Colonic mucosa (tissue), 4 donors: Measurements from ENCODE around the gene IL17RE. TPM values are rescaled to one million over a fixed set of nuclear protein-coding genes. Genes with fewer than 3 reads are reported as not detected.

Source experiments
- DNase-seq: peaks from one replicate; pipeline ENCODE4 v3.0.0-alpha.2; 2020
- H3K27ac ChIP-seq: fragments of 200-600 bp; one replicate; pipeline ENCODE4 v1.8.0; 2021
- H3K27me3 ChIP-seq: fragments of 200-600 bp; one replicate; pipeline ENCODE4 v1.8.0; 2021
- H3K36me3 ChIP-seq: fragments of 200-600 bp; one replicate; pipeline ENCODE4 v1.8.0; 2021
- H3K4me1 ChIP-seq: fragments of 200-600 bp; one replicate; pipeline ENCODE4 v1.8.0; 2021; ENCODE audit warnings: mild to moderate bottlenecking
- H3K4me3 ChIP-seq: fragments of 200-600 bp; one replicate; pipeline ENCODE4 v1.8.0; 2021
- H3K9ac ChIP-seq, 2 donors: one replicate each; pipeline ENCODE4 v1.7.0; 2013; ENCODE audit warnings: control low read depth in 2 of 2, low read depth in 2 of 2, low read length in 2 of 2
- H3K9me3 ChIP-seq: fragments of 200-600 bp; one replicate; pipeline ENCODE4 v1.8.0; 2021
- intact Hi-C: fragments of 100-400 bp; cut with DNase I; formaldehyde crosslinking; loops from one replicate; pipeline ENCODE4 v1.14.1; 2022
- total RNA-seq, 2 donors: library from RNA; stranded (reverse); fragmentation: NEBNext Ultra II Directional in 1 of 2; extraction: Animal tissue kit (Norgen Biotek cat#: 25700) in 1 of 2; gene quantifications; one replicate each; pipeline ENCODE4 v1.2.1, GENCODE V29; 2021
- TF ChIP-seq, protein P1 (sequence below): fragments of 200-600 bp; IDR thresholded peaks from one replicate; pipeline ENCODE4 v1.8.0; 2022; ENCODE audit warnings: antibody characterized with exemption, mild to moderate bottlenecking
- donor health status: healthy.
- donor health status: DM: no; HTN: no; CAD: no.
- donor health status: DM: no; HTN: no; CAD: no.

IL17RE gene
- total RNA-seq, 2 donors from 2014 or later: 66.4 to 71.4 TPM

DNA sequence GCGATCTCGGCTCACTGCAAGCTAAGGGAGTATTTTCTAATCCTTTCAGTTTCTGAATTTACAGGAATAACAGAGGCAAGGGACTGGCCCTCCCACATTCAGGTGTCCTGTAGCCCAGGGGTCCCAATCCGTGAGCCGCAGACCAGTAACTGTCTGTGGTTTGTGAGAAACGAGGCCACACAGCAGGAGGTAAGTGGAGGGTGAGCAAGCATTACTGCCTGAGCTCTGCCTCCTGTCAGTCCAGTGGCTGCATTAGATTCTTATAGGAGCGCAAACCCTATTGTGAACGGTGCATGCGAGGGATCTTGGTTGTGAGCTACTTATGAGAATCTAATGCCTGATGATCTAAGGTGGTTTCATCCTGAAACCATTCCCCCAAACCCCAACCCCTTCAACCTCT is 9.2 kb downstream of the IL17RE start:
- H3K9ac ChIP-seq: no peak overlapping the region
- H3K9me3 ChIP-seq: no peaks in the 10 kb centered on the region
- intact Hi-C loops: no loop called here
- TF ChIP-seq, protein P1, sequence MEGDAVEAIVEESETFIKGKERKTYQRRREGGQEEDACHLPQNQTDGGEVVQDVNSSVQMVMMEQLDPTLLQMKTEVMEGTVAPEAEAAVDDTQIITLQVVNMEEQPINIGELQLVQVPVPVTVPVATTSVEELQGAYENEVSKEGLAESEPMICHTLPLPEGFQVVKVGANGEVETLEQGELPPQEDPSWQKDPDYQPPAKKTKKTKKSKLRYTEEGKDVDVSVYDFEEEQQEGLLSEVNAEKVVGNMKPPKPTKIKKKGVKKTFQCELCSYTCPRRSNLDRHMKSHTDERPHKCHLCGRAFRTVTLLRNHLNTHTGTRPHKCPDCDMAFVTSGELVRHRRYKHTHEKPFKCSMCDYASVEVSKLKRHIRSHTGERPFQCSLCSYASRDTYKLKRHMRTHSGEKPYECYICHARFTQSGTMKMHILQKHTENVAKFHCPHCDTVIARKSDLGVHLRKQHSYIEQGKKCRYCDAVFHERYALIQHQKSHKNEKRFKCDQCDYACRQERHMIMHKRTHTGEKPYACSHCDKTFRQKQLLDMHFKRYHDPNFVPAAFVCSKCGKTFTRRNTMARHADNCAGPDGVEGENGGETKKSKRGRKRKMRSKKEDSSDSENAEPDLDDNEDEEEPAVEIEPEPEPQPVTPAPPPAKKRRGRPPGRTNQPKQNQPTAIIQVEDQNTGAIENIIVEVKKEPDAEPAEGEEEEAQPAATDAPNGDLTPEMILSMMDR: no peak
- peaks cover 6% of the 10 kb centered on the region for H3K4me1 ChIP-seq
- H3K27me3 ChIP-seq: no peaks in the 10 kb centered on the region
- H3K36me3 ChIP-seq: no peaks in the 10 kb centered on the region
- DNase-seq: no peak
- H3K4me3 ChIP-seq: no peak overlapping the region
- no peak overlapping the region for H3K27ac ChIP-seq

DNA sequence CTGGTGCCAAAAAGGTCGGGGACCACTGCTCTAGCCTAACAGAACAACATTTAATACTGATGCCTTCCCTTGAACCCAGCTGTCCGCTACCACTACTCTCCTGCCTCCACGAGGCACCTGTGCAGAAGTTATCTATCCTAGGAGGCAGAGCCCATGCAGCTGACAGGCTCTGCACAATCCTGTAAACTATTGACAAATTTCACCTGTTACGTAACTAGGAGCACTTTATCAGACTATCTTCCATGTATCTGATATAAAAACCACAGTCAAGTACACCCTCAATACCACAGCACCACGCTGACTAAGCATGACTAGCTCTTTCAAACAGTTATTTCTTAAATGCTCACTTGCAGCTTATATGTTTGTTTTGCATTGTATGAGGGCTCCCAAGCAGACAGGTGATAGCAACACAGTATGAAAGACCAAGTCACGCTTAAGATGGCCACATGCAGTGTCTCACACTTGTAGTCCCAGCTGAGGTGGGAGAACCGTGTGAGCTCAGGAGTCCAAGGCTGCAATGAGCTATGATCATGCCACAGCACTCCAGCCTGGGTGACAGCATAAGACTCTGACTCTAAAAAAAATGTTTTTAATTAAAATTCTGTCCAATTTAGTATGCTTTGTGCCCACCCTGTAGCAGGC is 9.8 kb downstream of the IL17RE start:
- TF ChIP-seq, protein P1: no peak
- Histone ChIP-seq H3K4me3 (no peak overlapping the region), H3K27ac (no peak overlapping the region), H3K9ac (no peak overlapping the region), H3K9me3 (no peaks in the 10 kb centered on the region), H3K27me3 (no peaks in the 10 kb centered on the region), H3K36me3 (no peaks in the 10 kb centered on the region), H3K4me1 (peaks cover 6% of the 10 kb centered on the region)
- no peak for DNase-seq
- intact Hi-C loops: no loop called here

DNA sequence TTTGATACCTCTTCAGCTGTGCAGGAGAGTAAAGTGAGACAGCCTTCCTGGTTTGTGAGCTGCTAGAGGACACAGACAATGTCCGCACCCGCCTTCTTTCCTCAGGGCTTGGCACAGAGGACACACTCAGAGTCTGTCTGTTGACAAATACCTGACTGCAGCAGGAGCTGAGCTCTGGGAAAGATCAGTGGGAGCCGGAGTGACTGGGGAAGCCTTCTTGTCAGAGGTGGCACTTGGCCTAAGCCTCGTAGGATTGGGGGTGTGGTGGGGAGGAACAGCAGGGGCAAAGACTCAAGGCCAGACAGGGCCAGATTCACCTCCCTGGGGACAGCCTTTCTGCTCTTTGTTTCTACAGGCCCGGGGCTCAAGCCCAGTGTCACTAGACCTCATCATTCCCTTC is 11.0 kb downstream of the IL17RE start:
- no peaks in the 10 kb centered on the region for H3K36me3 ChIP-seq
- intact Hi-C loops: no loop called here
- H3K9ac ChIP-seq: no peak overlapping the region
- H3K4me3 ChIP-seq: no peak overlapping the region
- DNase-seq: no peak
- no peaks in the 10 kb centered on the region for H3K27me3 ChIP-seq
- H3K9me3 ChIP-seq: no peaks in the 10 kb centered on the region
- H3K27ac ChIP-seq: no peak overlapping the region
- H3K4me1 ChIP-seq: peaks cover 6% of the 10 kb centered on the region
- TF ChIP-seq, protein P1: no peak

DNA sequence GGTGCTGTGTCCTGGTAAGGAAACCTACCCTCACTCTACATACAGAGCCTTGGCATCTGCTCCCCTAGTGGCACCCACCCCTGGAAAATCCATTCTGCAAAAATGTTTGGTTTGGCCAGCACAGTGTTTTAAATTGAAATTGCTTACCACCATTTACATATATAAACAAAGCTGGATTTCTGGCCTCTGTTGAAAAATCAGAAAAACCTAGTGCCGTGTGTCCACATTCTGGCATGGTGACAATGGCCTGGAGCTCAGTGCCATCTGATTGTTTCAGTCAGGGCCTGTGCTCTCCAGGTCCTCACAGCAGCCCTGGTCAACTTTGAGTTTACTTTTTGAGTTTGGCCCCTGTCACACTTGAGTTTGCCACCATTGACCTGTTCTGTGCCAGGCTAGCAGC is 11.4 kb downstream of the IL17RE start:
- H3K4me1 ChIP-seq: peaks cover 6% of the 10 kb centered on the region
- intact Hi-C loops: no loop called here

DNA sequence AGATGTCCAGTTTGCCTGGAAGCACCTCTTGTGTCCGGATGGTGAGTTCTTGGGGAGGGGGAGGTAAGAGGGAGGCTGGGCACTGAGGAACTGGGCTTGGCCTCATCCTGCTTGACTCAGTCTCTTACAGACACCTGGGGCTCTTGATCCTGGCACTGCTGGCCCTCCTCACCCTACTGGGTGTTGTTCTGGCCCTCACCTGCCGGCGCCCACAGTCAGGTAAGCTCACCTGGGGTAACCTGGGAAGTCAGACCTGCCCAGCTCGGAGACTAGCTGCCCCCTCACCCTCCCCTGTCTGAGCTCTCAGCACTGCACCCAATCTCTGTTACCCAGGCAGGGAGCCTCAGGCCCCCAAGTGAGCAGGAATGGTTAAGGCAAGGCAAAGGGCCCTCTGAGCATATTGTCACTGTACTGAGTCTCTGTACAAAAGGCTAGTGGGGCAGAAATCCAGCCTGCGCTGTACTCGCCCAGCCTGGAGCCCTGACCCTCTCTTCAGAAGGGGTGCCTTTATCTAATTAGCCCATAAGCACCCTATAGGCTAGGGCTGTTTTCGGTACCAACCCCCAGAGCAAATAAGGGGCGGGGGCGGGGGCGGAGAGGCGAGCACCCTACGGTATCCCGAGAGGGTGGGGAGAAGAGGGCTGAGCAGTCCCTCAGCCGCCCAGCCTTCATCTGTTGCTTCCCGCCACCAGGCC is 12.1 kb downstream of the IL17RE start:
- TF ChIP-seq, protein P1: no peak
- H3K4me3 ChIP-seq: peak overlapping the region; percentile 57
- H3K27ac ChIP-seq: peak overlapping the region; percentile 85
- H3K36me3 ChIP-seq: no peaks in the 10 kb centered on the region
- DNase-seq: no peak
- H3K9me3 ChIP-seq: no peaks in the 10 kb centered on the region
- intact Hi-C loops: no loop called here
- H3K4me1 ChIP-seq: peaks cover 6% of the 10 kb centered on the region
- H3K27me3 ChIP-seq: no peaks in the 10 kb centered on the region
- H3K9ac ChIP-seq: peak overlapping the region; percentile 6 to 81

More for the DNA sequence above, 11.4 kb downstream of the IL17RE start:
- no peak overlapping the region for H3K9ac ChIP-seq
- DNase-seq: no peak
- TF ChIP-seq, protein P1: no peak
- no peak overlapping the region for H3K4me3 ChIP-seq
- no peaks in the 10 kb centered on the region for H3K9me3 ChIP-seq
- H3K27me3 ChIP-seq: no peaks in the 10 kb centered on the region
- no peaks in the 10 kb centered on the region for H3K36me3 ChIP-seq
- no peak overlapping the region for H3K27ac ChIP-seq
